MM.1S (cell line): ENCODE results near the gene EHF.

Experiments
- DNase-seq: peaks from one replicate; pipeline ENCODE4 v3.0.0-alpha.2; 2015
- H2AFZ ChIP-seq: fragments of 300-600 bp; sonication (generic); 2 replicates; pipeline ENCODE4 v1.6.0; 2016; ENCODE audit warnings: antibody characterized with exemption, low read length
- H3F3A ChIP-seq: fragments of 300-600 bp; sonication (generic); 2 replicates; pipeline ENCODE4 v1.6.1; 2016; ENCODE audit warnings: mild to moderate bottlenecking, antibody characterized with exemption, low read length, moderate library complexity, mixed read lengths; ENCODE audit not compliant: insufficient read depth
- H3K27ac ChIP-seq: fragments of 300-600 bp; sonication (generic); 2 replicates; pipeline ENCODE4 v1.5.1; 2016; ENCODE audit warnings: mild to moderate bottlenecking, low read length
- H3K27me3 ChIP-seq: fragments of 300-600 bp; sonication (generic); replicated peaks from 2 replicates; pipeline ENCODE4 v1.6.0; 2016; ENCODE audit warnings: low read length; ENCODE audit not compliant: insufficient read depth
- H3K36me3 ChIP-seq: fragments of 300-600 bp; sonication (generic); replicated peaks from 2 replicates; pipeline ENCODE4 v1.6.1; 2016; ENCODE audit warnings: mild to moderate bottlenecking, low read length, mixed read lengths; ENCODE audit not compliant: insufficient read depth
- H3K4me1 ChIP-seq: fragments of 300-600 bp; sonication (generic); 2 replicates; pipeline ENCODE4 v1.6.1; 2016; ENCODE audit warnings: low read length, mixed read lengths
- H3K4me2 ChIP-seq: fragments of 300-600 bp; sonication (generic); 2 replicates; pipeline ENCODE4 v1.6.0; 2016; ENCODE audit warnings: low read depth, low read length
- H3K4me3 ChIP-seq: fragments of 300-600 bp; sonication (generic); 2 replicates; pipeline ENCODE4 v1.5.1; 2016; ENCODE audit warnings: low read length, mixed read lengths
- H3K79me2 ChIP-seq: fragments of 300-600 bp; sonication (generic); 2 replicates; pipeline ENCODE4 v1.6.1; 2016; ENCODE audit warnings: mixed run types, low read length, mixed read lengths
- H3K9ac ChIP-seq: fragments of 300-600 bp; sonication (generic); 2 replicates; pipeline ENCODE4 v1.6.1; 2016; ENCODE audit warnings: low read length, mixed read lengths
- H3K9me2 ChIP-seq: fragments of 300-600 bp; sonication (generic); replicated peaks from 2 replicates; pipeline ENCODE4 v1.6.1; 2016; ENCODE audit warnings: mild to moderate bottlenecking, low read length, mixed read lengths; ENCODE audit not compliant: insufficient read depth
- H3K9me3 ChIP-seq: fragments of 300-600 bp; sonication (generic); replicated peaks from 2 replicates; pipeline ENCODE4 v1.6.1; 2016; ENCODE audit warnings: mild to moderate bottlenecking, low read length, mixed read lengths; ENCODE audit not compliant: insufficient read depth
- H4K20me1 ChIP-seq: fragments of 300-600 bp; sonication (generic); 2 replicates; pipeline ENCODE4 v1.6.1; 2016; ENCODE audit warnings: mild to moderate bottlenecking, low read length, moderate library complexity, mixed read lengths; ENCODE audit not compliant: insufficient read depth
- CTCF ChIP-seq: fragments of 300-600 bp; sonication (generic); IDR thresholded peaks from 2 replicates; pipeline ENCODE4 v1.5.1; 2016; ENCODE audit warnings: antibody characterized with exemption, low read length, mixed read lengths
- EZH2 ChIP-seq: fragments of 300-600 bp; sonication (generic); optimal IDR thresholded peaks from 2 replicates; pipeline ENCODE3; 2017; ENCODE audit warnings: low read depth, mild to moderate bottlenecking, antibody characterized with exemption, low read length, mixed read lengths
- EZH2phosphoT487 ChIP-seq: fragments of 300-600 bp; sonication (generic); IDR thresholded peaks from 2 replicates; pipeline ENCODE4 v1.6.1; 2018; ENCODE audit warnings: antibody characterized with exemption, low read length

The EHF gene

DNA sequence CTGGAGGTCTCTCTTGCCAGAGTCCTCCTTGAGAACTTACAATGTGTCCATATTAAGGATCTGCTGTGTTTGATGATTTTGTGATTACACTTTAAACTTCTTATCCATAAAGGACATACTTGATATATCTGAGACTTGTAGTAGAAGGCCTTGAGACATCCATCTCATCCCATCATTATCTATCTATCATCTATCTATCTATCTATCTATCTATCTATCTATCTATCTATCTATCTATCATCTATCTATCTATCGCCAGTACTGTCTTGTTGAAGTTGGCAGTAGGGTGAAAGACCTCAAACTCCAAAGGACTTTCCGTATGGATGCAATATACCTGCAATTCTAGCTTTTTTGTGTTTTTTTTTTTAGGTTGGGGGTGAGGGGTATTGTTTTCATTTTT lies 2.5 kb upstream of the EHF start:
- no peak overlapping the region for H3K27ac ChIP-seq
- TF ChIP-seq EZH2 (no peak), EZH2phosphoT487 (no peak)

GRCh38 chr11:34619062-34619516 lies 1.8 kb upstream of the EHF start:
- Histone ChIP-seq H3K79me2 (no peaks in the 10 kb centered on the region), H3K9me2 (no peaks in the 10 kb centered on the region), H3K36me3 (no peaks in the 10 kb centered on the region), H3K4me3 (no peak overlapping the region), H4K20me1 (no peaks in the 10 kb centered on the region), H2AFZ (no peak overlapping the region), H3K27ac (no peak overlapping the region), H3K4me1 (no peaks in the 10 kb centered on the region), H3K9me3 (no peaks in the 10 kb centered on the region), H3K27me3 (no peaks in the 10 kb centered on the region), H3K4me2 (no peak overlapping the region), H3F3A (no peaks in the 10 kb centered on the region), H3K9ac (no peak overlapping the region)
- DNase-seq: no peak
- TF ChIP-seq EZH2: no peak
- TF ChIP-seq CTCF: no peak
- TF ChIP-seq EZH2phosphoT487: no peak

More for the DNA sequence above, 2.5 kb upstream of the EHF start:
- H3K9me3 ChIP-seq: no peaks in the 10 kb centered on the region
- no peaks in the 10 kb centered on the region for H3F3A ChIP-seq
- DNase-seq: no peak
- H3K4me2 ChIP-seq: no peak overlapping the region
- no peaks in the 10 kb centered on the region for H3K4me1 ChIP-seq
- H2AFZ ChIP-seq: no peak overlapping the region
- H3K9ac ChIP-seq: no peak overlapping the region
- no peaks in the 10 kb centered on the region for H3K79me2 ChIP-seq
- H3K36me3 ChIP-seq: no peaks in the 10 kb centered on the region
- H3K4me3 ChIP-seq: no peak overlapping the region
- H3K27me3 ChIP-seq: no peaks in the 10 kb centered on the region
- H4K20me1 ChIP-seq: no peaks in the 10 kb centered on the region
- H3K9me2 ChIP-seq: no peaks in the 10 kb centered on the region

DNA sequence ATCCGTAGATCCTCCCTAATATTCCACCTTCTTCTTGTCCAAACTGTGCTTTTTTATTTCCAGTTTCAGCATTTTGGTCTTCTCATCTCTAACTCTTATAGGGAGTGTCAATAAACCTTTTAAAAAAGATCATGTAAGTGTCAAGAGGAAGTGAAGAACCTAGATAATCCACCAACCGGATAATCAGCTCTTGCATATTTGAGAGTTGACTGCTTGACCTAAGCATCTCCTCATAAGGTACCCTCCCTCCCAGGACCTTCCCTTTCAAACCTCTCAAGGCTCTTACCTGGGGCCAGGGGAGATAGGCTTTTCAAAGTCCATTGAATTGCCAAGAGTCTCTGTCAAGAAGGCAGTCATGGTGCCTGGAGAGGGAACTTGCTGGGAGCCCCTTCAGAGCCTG lies 691 bp upstream of the EHF start:
- Histone ChIP-seq H3K4me2 (no peak overlapping the region), H3K36me3 (no peaks in the 10 kb centered on the region)

More for the DNA sequence above, 691 bp upstream of the EHF start:
- H3K79me2 ChIP-seq: no peaks in the 10 kb centered on the region
- H4K20me1 ChIP-seq: no peaks in the 10 kb centered on the region
- no peaks in the 10 kb centered on the region for H3K27me3 ChIP-seq
- no peak for DNase-seq
- 0 out of 2 replicates have a peak, but pooled peaks cover 4% of the 10 kb centered on the region for H3K4me1 ChIP-seq
- no peak overlapping the region for H3K27ac ChIP-seq
- no peak for TF ChIP-seq CTCF
- no peak for TF ChIP-seq EZH2
- TF ChIP-seq EZH2phosphoT487: no peak
- no peaks in the 10 kb centered on the region for H3F3A ChIP-seq
- no peaks in the 10 kb centered on the region for H3K9me3 ChIP-seq
- H3K9me2 ChIP-seq: no peaks in the 10 kb centered on the region
- H3K9ac ChIP-seq: no peak overlapping the region
- no peak overlapping the region for H3K4me3 ChIP-seq
- no peak overlapping the region for H2AFZ ChIP-seq
